GM10847 (cell line): ENCODE data around the gene ZNF547.
A peak's percentile ranks its signal among the peaks of the same experiment; 100 is the strongest.

Experiments
- POLR2A ChIP-seq: IDR thresholded peaks from 2 replicates; pipeline ENCODE4 v1.6.1; 2011; ENCODE audit not compliant: insufficient read length; ENCODE audit errors: extremely low read depth

ZNF547 gene

DNA sequence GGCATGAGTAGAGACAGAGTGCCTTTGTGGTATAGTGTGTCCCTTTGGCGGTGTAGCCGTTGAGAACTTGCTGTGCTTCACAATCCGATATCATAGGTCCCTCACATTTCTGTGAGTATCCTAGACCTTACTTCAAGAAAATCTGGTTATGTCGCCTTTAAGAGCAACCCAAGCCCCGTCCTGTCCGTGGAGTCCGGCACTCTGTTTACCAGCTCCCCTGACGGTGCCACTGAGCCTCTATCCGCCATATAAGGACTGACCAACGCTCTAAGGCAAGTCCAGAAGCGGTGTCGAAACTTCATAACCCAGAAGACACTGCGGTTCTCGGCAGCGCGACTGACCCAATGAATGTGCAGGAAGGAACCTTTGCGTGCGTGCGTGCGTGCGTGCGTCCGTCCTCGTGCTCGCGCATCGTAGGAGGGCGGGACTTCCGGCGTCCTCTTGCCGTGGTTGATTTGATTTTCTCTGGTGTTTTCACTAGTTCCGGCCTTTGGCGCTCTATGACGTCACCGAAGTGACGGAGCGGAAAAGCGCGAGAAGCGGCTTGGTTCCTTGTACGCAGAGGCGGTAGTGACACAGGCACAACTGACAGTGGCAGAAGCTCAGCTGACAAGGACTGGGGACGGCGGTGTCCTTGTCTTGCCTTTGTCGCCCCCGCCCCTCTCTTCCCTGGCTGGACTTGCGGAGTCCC is at the start of gene ZNF547, which contains the start of gene TRAPPC2B:
Gene ZNF547, plus strand, starts transcription at position 555 of the 691 bp plus-strand sequence. CDS start 5,005 bp downstream, outside the sequence.
Gene TRAPPC2B, plus strand, starts transcription at position 555 of the 691 bp plus-strand sequence. CDS start 1,283 bp downstream, outside the sequence.
- peak; percentile 49 for TF ChIP-seq POLR2A

GRCh38 chr19:57314146-57314545 is 49.2 kb upstream of the ZNF547 start:
- no peak for TF ChIP-seq POLR2A

DNA sequence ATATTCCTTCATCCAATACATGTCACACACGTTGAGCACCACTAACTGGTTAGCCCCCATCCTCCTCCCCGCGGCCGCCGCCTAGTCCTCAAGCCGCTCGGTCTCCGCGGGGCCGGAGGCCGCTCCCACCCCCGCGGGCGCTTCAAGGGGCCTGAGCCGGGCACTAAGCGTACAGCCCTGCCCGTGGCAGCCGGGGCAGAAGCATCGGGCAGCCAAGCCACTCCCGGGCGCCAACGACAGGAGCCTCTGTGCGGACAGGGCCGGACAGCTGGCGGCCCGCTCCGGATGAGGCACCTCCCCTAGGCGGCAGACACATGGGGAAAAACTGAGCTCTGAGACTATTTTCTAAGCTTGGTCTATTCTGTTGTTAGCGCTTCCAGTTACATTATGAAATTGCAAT is 45.8 kb upstream of the ZNF547 start:
- no peak for TF ChIP-seq POLR2A

GRCh38 chr19:57319869-57320179 is 43.5 kb upstream of the ZNF547 start:
- no peak for TF ChIP-seq POLR2A

DNA sequence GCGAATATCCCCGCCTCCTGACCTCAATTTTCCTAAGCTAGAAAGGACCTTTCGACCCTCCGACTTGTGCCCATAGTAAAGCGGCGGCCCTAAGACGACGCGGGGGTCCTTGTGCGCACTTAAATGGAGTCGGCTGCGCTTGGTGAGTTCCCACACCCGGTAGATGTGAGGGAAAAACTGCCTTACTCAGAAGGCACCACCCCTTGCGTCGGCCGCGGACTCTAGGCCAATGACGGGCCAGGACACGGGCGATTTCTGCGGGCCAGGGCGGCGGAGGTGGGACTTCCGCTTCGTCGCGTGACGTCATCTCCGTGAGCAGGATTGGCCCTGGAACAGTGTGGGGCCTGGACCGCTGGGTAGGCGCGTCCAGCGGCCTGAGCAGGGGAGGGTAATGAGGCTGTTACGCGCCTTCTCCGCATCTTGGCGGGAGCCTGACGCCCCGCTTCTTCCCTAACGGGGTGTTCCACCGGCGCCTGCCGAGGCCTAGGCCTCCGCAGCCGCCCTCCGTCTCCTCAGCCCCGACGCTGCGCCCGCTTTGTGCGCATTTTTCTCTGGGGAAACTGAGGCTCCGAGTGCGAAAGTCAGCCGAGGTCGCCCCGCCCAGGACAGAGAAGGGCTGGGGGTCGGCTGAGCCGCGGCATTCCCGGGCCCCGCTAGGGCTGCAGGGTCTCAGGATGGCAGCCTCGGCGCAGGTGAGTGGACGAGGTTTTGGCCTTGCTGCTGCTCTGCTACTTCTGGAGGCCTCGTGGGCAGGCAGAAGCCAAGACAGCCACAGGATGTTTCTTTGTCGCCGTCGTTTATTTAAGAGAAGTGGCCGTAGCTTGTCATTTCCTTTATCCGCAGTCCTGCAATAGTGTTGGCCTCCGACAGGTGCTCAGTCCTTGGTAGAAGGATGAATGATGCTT is 42.9 kb upstream of the ZNF547 start, which contains the start of gene ZNF543:
Gene ZNF543, plus strand, starts transcription at position 293 of the 905 bp plus-strand sequence. Its CDS starts 382 bp downstream, at position 675.
- TF ChIP-seq POLR2A: peak; percentile 76

DNA sequence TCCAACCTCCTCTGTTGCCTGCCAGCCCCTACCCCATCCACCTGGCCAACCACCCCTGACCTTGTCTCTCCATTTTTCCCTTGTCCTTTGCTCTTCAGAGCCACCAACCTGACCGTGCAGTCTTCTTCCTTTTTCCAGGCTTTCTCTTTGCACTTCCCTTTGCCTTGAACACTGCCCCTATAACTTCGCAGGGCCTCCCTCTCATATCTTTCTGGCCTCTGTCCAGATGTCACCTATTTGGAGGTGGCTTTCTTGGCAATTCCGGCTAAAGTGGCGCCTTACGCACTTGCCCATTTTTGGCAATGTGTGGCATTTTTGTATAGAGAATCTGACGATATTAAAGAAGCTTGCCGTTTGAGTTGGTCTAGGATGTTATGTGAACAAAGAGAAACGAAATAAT is 42.2 kb upstream of the ZNF547 start:
- TF ChIP-seq POLR2A: no peak

GRCh38 chr19:57321751-57322150 is 41.6 kb upstream of the ZNF547 start:
- TF ChIP-seq POLR2A: no peak

- TF ChIP-seq POLR2A: no peak
These were observed 38.4 kb upstream of the ZNF547 start for GRCh38 chr19:57324992-57325391.

- TF ChIP-seq POLR2A: no peak
These were observed 35.4 kb upstream of the ZNF547 start for GRCh38 chr19:57327993-57328392.

DNA sequence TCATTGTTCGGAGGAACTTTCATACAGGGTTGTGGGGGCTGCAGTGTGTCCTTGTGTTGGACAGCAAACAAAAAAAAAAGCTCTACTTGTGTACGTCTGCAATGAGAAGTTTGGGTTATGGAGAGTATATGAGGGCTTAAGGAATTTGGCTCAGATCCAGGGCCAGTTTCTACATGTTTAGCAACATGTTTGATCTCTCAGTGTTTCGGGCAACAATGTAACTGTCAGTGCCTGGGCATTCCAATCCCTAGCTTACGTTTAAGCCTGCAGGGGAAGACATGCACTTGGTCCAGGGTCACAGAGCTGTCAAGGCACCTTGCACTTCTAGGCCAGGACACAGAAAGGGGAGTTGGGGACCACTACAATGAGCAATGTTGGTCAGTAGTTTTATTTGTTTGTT is 29.2 kb upstream of the ZNF547 start:
- TF ChIP-seq POLR2A: no peak

DNA sequence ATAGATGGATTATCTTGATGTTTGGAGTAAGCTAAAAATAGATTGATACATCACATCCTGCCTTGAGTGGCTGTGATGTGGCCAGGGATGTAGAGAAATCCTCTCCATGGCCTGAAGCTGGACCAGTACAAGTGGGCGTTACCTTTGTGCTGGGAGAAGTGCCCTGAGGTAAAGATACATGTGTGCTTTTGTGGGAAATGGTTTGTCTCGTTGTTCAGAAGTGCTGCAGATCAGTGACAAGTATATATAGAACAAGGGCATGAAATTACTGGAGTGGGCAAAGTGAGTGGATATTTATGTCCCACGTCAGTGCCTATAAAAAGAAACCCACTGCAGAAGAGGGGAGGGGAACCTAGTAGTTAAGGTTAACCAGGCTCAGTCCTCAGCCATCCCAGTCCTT is 24.5 kb upstream of the ZNF547 start:
- TF ChIP-seq POLR2A: no peak

DNA sequence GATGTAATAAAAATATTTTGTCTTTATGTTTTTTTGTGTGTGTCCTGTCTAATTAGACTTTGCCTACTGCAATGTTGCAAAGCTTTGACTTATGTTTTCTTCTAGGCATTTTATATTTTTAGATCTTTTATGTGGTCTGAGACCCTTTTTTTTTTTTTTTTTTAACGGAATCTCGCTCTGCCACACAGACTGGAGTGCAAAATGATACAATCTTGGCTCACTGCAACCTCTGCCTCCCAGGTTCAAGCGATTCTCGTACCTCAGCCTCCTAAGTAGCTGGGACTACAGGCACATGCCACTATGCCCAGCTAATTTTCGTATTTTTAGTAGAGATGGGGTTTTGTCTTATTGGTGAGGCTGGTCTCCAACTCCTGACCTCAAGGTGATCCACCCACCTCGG is 20.8 kb upstream of the ZNF547 start:
- TF ChIP-seq POLR2A: no peak

GRCh38 chr19:57348136-57348535 is 15.2 kb upstream of the ZNF547 start:
- no peak for TF ChIP-seq POLR2A

DNA sequence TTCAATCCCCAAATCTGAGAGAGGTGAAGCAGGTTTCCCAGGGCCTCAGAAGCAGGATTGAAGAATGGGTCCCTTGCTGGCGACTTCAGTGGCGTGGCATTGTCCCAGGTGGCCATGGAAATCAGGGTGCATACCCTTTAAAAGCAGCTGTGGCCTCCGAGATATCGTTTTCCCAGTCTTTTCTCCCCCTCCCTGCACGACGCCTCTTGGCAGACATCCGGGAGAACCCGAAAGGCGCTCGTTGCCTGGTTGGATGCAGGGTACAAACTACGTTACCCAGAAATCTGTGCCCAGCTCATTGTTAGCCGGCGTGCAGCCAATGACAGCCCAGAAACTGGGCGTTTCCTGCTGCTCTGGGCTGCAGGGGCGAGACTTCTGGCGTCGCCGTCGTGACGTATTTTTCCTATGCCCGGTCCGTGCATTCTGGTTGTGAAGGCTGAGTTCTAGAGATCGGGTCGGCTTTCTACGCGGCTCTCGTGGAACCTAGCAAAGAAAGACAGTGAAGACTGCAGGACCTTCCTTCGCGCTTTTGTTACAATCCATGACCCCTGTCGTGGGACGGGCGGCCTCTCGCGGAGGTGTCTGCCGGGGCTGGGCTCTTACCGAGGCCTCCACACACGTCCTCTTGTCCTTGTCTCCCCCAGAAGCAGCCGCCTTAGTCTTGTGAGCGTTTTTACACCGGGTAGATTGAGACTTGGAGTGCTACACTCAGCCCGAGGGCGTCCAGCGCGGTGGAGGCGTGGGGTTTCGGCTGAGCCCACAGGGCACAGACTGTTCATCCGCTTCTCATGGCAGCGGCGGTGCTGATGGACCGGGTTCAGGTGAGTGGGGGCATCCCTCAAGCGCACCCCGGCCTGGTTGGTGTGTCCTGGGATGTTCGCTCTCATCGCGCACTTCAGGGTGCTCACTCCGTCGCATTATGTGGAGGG is 12.2 kb upstream of the ZNF547 start, which contains the start of gene ZNF304:
Gene ZNF304, plus strand, starts transcription at position 395 of the 929 bp plus-strand sequence. Its CDS starts 394 bp downstream, at position 789.
- TF ChIP-seq POLR2A: peak; percentile 45

GRCh38 chr19:57351867-57352266 is 11.5 kb upstream of the ZNF547 start:
- no peak for TF ChIP-seq POLR2A
